Activated T-cell treated with anti-CD3 and anti-CD28 coated beads for 1 hour (primary cell): ENCODE data around the gene GTF3C1.
A peak's percentile ranks its signal among the peaks of the same experiment; 100 is the strongest.

Experiments
- DNase-seq: peaks from one replicate; pipeline ENCODE4 v3.0.0-alpha.2; 2020; ENCODE audit warnings: low read depth

Gene GTF3C1

DNA sequence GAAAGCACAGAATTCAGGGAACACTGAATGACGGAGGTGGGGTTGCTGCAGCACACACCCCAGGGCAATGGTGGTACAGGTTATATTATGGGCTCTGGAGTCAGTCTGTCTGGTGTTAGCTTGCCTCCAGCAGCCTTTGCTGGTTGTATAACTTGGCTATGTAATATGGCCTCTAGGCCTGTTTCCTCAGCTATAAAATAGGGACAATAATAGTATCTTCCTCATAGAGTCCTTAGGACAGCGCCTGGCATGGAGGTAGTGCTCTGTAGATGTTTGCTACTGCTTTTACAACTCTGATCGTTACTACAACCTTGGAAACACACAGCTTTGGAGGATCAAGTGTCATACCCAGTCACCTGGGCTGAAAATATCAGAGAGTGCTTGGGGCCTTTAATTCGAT is 31.5 kb downstream of the GTF3C1 start:
- no peak for DNase-seq

DNA sequence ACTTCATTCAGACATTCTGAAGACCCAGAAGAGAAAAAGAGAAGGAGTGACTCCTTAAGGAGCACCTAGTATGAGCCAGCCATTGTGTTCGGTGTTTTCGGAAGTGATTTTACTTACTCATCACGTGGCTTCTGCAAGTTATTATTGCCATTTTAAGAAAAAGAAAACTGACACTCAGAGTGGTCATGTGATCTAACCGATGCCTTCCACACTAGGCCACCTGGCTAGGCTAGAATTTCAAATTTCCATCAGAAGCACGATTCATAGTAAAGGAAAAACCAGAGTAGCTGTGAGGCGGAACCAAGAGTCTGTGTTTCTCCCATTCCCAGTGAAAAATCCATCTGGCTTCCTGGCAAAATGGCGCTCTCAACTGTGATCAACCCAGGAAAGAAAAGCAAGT is 32.0 kb downstream of the GTF3C1 start:
- no peak for DNase-seq

DNA sequence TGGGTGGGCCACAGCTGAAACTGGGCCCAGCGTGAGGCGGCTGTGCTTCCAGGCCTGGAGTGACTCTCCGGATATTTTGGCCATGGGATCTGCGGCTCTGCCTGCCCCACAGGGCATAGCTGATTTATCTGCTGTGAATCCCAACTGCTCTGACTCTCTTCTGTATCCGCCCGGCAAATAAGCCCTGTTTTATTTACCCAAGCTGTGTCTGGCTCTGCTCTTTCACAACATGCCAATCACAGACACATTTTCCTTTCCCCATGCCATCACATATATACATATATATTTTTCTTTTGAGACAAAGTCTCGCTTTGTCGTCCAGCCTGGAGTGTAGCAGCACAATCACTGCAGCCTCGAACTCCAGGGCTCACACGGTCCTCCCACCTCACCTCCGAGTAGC is 33.3 kb downstream of the GTF3C1 start:
- no peak for DNase-seq

DNA sequence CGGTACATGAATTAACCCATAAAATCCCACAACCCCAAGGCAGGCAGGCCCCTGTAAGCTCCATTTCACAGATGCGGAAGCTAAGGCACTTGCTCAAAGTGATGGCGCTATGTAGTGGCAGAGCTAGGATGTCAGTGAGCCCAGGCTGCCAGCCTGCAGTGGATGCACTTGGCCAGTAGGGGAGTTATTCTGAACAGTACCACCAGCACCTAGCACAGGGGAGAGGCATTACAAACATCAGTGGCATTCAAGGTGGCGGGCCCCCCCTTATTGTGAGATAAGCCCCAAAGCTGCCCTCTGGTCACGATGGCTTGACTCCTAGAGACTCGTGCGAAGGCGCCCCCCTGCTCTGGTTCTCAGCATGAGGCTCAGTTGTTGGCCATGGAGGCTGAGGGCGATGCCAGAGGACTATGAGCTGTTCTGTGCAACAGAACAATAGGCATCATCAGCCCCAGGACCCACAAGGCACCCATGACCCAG is 33.8 kb downstream of the GTF3C1 start:
- DNase-seq, result peak; percentile 3

DNA sequence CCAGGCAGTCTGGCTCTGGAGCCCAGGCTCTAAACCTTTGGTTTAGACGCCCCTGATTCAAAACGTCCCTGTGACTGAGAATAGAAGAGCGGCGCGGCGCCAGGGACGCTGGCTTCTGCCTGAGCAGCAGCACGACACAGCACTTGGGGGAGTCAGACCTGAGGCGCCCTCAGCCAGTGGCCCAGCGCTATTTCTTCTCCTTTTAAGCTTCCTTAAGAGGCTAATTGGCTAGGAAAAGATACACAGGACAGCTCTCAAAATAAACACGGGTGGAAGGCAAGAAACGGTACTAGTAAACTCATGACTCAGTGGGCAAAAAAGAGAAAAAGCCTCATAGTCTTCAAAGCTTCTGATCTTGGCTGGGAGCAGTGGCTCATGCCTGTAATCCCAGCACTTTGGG is 34.9 kb downstream of the GTF3C1 start:
- no peak for DNase-seq

DNA sequence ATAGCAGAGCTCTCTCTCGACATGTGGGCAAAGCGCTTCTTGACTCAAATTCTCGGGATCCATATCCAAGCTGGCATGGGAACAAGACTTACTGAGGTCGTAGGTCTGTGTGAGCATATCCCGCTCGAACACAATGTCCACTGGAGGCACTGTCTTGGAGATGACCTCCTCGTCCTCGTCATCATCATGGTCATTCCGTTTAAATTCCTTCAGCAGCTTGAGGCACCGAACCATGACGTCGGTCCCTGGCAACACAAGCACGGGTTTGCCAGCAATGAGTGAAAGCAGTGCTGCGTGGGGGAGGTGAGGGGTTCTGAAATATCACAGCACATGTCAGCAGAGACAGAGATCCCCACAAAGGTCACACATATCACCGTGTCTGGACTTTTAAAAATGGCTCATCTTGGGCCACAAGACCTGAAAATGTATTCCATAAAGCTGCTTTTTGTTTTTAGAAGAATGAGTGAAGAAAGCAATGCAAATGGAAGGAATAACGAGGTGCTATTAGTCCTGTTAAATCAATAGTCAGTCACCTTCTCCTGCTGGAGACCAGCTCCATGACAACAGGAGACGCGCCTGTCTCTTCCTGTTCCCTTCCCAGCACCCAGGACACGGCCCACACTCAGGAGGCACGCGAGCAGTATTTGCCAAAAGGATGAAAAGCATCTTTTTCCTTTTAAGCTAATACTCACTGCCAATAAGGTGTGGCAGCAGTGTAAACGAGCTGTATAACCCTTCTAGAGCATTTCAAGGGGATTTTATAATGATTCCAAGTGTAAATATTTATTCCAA is 37.9 kb downstream of the GTF3C1 start:
- DNase-seq, result no peak

DNA sequence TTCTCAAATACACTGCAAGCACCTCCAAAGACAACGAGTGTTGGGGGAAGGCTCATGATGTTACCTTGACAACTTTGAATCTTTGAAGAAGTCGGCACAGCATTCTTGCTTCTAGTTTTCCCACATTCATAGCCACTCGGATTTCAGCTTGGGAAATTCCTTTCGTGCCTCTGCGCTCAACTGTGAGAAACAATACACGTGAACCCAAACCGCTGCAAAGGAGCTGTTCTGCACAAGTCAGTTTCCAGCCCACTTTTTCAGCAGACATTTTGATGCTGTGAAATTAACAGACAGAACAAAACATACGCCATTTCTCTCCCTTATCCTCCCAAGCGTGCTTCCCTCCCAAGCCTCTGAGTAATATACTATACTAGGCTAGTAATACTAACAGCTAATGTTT is 41.2 kb downstream of the GTF3C1 start:
- DNase-seq, result no peak

DNA sequence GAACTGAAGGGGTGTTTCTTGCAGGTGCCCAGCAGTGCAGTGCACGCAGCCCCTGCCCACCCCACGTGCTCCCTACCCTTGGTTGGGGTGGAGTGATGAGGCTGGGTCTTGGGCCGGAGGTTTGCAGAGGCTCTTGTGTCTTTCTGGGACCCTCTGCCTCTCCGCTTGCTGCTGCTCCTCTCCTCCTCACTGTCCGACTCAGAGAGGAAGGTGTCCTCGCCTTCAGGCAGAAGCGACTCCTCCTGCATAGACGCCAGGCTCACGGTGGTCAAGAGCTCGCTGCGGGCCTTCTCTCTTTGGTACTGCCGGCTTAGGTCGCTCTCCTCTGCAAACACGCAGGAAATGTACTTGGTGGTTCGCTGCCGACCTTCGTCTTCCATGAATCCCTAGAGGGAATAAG is 42.9 kb downstream of the GTF3C1 start:
- no peak for DNase-seq

DNA sequence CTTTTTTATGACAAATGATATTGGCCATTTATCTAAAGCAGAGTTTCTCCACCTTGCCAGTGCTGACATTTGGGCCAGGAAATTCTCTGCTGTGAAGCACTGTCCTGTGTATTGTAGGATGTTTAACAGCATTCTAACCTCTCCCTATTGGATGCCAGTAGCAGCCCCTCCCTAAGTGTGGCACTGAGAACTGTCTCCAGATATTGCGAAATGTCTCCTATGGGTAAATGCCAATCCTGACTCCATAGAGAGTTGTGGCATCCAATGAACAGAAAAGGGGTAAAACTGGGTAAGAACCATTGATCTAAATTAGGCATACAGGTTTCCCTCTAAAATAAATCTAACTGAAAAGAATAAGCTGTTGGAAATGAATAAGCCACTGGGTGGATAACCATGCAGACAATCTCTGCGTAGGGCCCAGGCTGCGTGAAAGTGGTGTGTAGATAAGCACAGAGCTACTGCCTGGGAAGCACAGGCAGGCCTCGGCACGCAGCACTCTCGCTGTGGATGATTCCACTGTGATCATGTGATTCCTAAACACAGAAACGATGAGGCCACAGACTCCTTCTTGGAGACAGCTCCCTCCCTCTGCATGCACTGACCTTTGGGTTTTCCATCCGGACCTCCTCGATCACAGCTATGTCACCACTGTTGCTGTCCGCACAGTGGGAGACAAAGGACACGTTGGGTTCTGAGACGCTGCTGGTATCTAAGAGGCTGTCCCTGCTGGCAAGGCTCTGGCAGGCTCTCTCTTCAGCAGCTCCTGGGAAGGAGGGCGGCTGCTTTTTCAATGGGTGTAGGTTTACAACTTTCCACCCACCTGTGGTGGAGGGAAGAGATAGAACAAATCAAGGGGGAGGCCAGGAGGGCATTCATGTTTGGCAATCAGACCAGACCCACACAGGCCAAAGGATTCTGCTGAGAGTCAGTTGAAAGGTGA is 44.1 kb downstream of the GTF3C1 start:
- DNase-seq, result no peak

DNA sequence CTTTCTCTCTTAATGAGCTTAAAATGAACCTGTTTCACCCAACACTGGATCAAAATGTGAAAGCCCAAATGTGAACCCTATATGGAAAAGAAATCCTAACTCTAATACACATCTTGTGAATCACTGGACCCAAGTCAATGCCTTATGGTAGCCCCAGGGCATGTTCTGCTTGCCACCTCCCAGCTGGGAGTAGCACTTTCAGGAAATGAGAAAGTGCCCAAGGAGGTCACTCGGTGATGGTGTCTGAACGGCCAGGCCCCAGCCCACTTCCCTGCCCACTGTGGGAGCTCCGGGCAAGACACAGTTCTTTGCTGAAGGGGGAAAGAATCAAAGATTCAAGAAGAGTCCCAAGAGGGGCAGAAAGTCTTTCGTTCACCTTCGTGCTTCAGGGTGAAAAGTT is 46.1 kb downstream of the GTF3C1 start:
- DNase-seq, result no peak

DNA sequence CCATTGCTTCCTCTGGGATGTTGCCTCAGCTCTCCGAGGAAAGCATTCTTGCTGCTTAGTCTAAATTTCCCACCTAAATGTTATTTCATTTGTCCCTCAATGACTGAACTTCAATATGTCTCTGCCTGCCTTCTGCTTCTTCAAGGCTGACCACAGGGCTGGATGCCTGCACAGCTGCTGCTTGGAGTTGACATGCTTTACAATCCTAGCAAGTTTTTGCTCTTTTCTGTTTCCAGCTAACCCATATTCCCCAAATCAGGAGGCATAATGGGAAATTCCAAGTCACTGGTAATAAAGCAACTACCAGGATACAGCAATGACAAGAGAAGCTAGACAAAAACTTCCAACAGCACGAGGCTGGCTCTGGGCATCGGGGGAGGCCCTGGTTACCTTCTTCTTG is 48.9 kb downstream of the GTF3C1 start:
- DNase-seq, result no peak

DNA sequence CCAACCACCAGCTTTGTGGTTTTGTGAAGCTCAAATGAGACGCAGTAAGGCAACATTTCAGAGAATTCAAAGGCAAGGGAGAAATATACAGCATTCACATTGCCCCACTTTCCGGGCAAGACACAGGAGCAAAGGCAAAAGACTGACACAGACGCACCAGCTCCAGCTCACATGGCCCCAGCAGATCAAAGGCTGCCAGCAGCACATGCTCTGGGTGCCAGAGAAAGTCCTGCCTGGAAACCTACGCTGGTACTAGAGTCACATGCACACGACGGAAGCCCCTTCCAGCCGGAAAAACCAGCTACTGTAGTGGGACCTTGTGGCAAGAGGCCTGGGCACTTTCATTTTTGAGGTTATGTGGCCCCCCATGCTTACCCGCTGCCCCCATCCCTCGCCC is 50.1 kb downstream of the GTF3C1 start:
- DNase-seq, result no peak

DNA sequence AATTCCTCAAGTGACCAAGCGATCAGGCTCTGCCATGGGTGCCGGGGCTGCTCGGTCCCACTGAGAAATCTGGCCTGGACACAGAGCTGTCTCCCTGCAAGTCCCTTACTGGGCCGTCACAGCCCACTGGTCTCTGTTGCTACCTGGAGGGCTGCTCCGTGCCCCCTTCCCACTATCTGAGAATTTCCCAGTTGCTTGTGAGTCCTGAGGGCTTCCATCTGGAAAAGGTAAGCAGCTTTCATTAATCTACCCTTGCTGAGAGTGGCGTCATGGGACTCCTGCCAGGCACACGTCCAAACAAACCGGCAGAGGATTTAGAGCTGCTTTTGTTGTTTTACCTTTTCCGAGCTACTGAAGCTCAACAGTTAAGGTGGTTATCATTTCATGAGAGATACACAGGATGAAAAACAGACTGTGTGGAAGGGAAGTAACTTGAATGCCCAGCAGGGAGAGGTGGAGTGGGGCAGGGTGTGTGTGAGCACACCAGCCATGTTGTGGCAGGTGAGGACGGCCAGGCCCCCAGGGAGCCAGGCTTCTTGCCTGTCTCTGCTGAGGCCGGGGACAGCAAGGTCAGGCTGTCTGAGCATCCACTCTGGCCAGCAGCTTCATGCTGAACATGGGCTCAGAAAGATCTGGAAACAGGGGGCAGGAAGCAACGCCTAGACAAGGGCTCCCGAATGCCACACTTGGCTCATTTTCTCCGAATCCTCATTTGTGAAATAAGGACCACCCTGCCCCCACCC is 50.6 kb downstream of the GTF3C1 start:
- DNase-seq, result no peak

DNA sequence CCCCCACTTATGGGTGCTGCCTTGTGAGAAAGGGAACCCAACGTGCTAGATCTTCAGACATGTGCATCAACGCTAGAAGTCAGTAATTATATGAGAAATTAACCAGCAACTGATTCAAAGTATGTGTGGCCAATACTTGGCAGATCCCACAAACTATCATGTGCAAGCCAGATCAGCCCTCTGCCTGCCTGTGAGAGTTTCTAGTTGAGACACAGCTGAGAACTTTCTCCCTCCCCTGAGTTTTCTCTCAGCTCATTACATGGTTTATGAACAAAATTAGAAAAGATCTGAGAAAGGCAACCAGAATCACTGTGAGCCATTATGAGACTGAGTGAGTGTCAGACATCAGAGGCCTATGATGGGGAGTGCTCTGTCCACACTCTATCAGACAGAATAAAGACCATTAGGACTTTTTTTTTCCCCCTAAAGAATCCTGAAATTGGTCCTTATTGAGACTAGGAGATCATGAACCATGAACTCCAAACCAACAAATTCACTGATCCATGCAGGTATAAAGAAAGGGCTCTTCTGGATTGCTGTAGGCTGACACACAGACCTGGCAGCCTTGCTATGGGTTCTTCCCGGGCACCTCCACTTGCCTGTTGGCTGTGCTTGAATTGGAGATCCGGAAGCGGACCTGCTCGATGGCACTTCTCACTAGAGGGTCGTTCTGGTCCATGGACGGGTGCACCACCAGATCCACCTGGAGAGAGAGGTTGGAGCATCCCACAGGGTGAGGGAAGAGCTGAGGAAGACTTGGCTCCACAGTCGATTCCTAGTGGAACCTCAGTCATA is 51.5 kb downstream of the GTF3C1 start:
- no peak for DNase-seq

DNA sequence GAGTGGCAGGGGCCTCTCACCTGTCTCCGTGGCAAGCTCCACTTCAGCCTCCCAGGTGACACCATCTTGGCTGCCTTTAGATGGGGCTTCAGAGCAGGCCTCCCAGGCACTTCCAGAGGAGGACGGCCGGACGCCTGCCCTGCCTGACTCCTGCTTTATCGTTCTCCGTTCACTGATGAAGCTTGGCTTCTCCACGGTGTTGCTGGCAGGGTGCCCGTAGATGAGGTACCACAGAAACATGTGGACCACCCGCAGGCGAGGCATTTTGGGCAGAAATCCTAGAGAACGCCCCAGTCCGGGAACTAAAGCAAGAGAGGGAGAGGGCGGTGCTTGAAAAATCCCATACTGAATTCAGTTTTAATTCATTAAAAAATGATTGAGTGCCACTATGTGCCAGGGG is 54.5 kb downstream of the GTF3C1 start:
- no peak for DNase-seq

DNA sequence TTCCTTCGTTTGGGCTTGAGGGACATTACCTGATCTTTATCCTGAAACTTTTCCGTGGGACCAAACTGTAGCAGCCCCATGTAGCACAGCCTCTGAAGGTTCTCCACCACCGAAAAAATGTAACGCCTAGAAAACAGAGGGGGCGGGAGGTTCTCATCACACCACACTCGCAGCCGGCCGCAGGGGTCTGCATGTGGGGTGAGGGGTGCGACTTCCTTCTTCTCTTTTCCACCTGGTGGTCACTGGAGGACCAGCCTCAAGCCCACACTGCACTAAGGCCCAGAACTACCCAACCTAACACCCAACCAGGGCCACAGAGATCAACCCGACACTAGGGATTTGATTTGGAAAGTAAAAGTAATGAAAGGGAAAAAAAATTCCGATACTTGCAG is 57.1 kb downstream of the GTF3C1 start:
- DNase-seq, result no peak

DNA sequence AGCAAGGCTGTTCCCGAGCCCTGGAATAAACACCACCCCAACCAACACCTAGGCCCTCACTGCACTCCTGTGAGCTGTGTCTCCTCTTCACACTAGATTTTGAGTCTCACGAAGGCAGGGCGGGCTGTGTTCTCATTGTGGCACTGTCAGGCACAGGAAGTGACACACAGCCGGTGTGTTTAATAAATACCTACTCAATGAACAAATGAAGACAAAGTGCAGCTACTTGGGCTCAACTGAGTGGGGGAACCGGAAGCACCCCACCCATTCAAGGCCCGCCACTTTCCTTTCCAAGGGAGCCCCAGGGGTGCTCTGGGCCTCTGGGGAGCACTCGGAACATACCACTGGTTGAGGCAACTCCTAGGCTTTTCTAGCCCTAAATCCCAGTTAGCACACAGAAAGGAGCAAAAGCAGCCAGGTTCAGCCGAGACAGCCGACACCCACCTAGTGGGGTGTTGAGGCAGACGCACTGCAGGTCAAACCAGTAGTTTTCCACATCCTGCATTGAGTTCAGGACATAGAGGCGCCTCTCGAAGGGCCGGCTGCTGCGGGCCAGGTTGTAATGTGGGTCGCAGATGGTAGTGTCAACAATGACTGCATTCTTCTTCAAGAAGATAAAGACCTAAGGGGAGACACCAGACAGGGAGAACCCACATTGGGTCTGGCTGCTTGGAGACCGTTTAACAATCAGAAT is 57.7 kb downstream of the GTF3C1 start:
- no peak for DNase-seq

DNA sequence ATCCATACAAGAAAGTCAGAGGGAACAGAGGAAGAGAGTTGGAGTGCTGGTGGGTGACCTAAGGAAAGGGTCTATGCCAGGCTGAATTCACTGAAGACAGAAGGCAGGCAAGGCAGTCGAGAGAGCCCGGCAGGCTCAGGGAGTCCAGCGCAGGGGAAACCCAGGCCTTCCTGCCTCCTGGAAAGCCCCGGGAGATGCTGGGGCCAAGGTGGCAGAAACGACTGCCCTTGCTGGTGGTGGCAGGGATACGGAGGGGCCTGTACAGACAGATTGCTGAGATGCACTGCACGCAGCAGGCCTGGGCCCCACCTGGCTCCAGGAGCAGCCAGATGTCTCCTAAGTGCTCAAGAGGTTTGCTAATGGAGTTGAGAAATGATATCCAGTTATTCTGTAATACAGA is 59.8 kb downstream of the GTF3C1 start:
- no peak for DNase-seq

DNA sequence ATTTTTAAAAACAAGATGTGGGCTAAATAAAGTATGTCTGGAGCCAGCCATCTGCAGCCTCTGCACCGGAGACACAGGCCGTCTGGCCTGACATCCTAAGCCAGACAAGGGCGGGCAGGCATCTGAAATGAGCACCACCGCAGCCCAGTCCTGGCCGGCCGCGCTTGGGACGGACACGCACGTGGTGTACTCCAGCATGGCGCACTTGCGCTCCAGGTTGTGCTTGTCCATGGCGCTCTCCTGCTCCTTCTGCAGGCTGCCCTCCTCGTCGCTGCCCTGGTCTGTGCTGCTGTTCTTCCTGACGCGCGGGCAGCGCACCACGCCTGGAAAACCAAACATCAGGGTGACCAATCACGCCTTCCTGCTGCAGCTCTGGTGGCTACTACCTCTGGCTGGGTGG is 60.3 kb downstream of the GTF3C1 start:
- DNase-seq, result no peak

DNA sequence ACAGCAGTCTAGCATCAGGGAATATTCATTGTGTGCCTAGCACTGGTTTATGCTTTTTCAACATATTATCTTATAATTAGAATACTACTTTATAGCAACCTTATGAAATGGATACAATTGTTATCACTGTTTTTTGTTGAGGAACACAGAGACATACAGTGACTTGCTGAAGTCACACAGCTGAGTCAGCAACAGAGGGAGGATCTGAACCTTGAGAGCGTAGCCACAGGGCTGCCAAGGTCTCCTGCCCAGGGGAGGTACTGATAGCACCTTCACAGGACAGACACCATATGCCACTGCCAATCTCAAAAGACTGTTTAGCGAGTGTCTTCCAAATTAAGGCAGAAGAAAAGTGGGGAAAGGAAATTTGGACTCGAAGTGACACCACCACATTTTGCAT is 63.0 kb downstream of the GTF3C1 start:
- no peak for DNase-seq

DNA sequence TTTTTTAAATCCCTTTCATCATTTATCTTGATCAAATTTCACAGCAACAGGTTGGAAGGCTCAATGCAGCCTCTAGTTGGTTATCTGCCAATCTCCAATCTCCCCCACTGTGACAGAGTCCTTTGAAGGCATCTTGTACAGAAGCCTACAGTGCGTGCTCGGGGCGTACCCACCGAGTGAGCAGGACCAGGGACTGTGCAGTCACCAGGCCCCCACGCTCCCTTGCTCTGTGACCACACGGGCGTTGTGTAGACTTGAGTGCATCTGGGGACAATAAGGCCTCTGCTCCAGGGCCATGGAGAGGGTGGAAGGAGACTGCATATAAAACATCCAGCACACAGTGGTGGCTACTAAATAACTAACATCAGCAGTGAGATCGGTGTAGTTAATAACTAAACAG is 63.4 kb downstream of the GTF3C1 start:
- no peak for DNase-seq
